AG20443 (cell line): ENCODE data around the gene INAVA.
A peak's percentile ranks its signal among the peaks of the same experiment; 100 is the strongest.

ENCODE experiments used
- DNase-seq: peaks from one replicate; pipeline ENCODE4 v3.0.0; 2012; ENCODE audit warnings: low spot score, mixed read lengths

INAVA gene

GRCh38 chr1:200894712-200895442 is at the start of gene INAVA:
Gene INAVA, plus strand, starts transcription at chr1:200894900. Its CDS starts 3,501 bp downstream, at chr1:200898401.
- DNase-seq, result no peak

- DNase-seq, result no peak
These were observed 49.3 kb upstream of the INAVA start for GRCh38 chr1:200845360-200845759.

GRCh38 chr1:200846398-200846797 is 48.3 kb upstream of the INAVA start:
- no peak for DNase-seq

- DNase-seq, result no peak
These were observed 45.3 kb upstream of the INAVA start for GRCh38 chr1:200849430-200849829.

GRCh38 chr1:200850554-200850953 is 44.1 kb upstream of the INAVA start:
- DNase-seq, result no peak

- no peak for DNase-seq
These were observed 37.9 kb upstream of the INAVA start for GRCh38 chr1:200856716-200857357.

GRCh38 chr1:200857804-200858203 is 36.9 kb upstream of the INAVA start:
- no peak for DNase-seq

GRCh38 chr1:200861937-200862647 is 32.6 kb upstream of the INAVA start:
- DNase-seq, result no peak

GRCh38 chr1:200862713-200863415 is 31.8 kb upstream of the INAVA start:
- no peak for DNase-seq

GRCh38 chr1:200866116-200866515 is 28.6 kb upstream of the INAVA start:
- DNase-seq, result no peak

GRCh38 chr1:200866521-200866920 is 28.2 kb upstream of the INAVA start:
- no peak for DNase-seq

- DNase-seq, result no peak
These were observed 27.5 kb upstream of the INAVA start for GRCh38 chr1:200867018-200867811.

- no peak for DNase-seq
These were observed 25.3 kb upstream of the INAVA start for GRCh38 chr1:200869376-200869752.

GRCh38 chr1:200869753-200870391 is 24.8 kb upstream of the INAVA start:
- no peak for DNase-seq

- DNase-seq, result no peak
These were observed 22.1 kb upstream of the INAVA start, which contains the start of gene GPR25 for GRCh38 chr1:200872446-200873115. Gene GPR25, plus strand, starts transcription at chr1:200872981. Its CDS starts 57 bp downstream, at chr1:200873038.

GRCh38 chr1:200873116-200873670 is 21.5 kb upstream of the INAVA start:
- DNase-seq, result no peak

- peak; percentile 39 for DNase-seq
These were observed 20.9 kb upstream of the INAVA start for GRCh38 chr1:200873671-200874397.

- DNase-seq, result no peak
These were observed 20.0 kb upstream of the INAVA start for GRCh38 chr1:200874694-200875093.

GRCh38 chr1:200875416-200875815 is 19.3 kb upstream of the INAVA start:
- no peak for DNase-seq
